Peyer's patch (tissue), 4 donors: ENCODE data around the gene CSPG4.

Experiments
- POLR2A ChIP-seq, 2 donors: fragments of 450-650 bp; IDR thresholded peaks; one replicate each; pipeline ENCODE4 v1.5.1; 2017; ENCODE audit warnings: antibody characterized with exemption in 2 of 2, mild to moderate bottlenecking in 2 of 2, moderate library complexity in 2 of 2
- TF ChIP-seq, protein P1 (sequence below), 6 experiments: fragments of 450-650 bp in 4 of 6; fragments of 200-600 bp in 2 of 6; sonication (generic) in 1 of 6; IDR thresholded peaks; one replicate each; pipeline ENCODE4 v1.5.1; 2017 to 2019; ENCODE audit warnings: antibody characterized with exemption in 6 of 6, mild to moderate bottlenecking in 3 of 6, moderate library complexity in 1 of 6

DNA sequence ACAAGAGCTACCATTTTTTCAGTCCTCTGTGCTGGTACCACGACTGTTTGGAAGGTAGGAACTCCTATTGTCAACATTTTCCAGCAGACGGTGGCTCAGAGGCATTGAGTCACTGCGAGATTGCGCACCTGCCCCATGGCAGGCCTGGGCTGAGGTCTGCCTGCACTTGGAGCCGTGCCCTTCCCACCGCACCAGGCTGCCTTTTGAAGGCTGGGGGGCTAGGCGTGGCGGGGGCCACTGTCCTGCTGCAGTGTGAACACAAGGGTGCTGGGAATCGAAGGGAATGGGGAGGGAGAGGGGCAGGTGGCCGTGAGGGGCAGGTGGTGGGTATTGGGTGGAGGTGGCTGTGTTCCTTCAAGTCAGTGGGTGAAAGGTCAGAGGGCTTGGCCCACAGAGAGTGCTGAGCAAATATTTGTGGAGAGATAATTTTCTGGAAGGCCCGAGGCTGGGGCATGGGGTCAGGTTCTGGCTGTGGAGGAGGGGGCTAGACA is 48.7 kb downstream of the CSPG4 start:
- TF ChIP-seq, protein P1, sequence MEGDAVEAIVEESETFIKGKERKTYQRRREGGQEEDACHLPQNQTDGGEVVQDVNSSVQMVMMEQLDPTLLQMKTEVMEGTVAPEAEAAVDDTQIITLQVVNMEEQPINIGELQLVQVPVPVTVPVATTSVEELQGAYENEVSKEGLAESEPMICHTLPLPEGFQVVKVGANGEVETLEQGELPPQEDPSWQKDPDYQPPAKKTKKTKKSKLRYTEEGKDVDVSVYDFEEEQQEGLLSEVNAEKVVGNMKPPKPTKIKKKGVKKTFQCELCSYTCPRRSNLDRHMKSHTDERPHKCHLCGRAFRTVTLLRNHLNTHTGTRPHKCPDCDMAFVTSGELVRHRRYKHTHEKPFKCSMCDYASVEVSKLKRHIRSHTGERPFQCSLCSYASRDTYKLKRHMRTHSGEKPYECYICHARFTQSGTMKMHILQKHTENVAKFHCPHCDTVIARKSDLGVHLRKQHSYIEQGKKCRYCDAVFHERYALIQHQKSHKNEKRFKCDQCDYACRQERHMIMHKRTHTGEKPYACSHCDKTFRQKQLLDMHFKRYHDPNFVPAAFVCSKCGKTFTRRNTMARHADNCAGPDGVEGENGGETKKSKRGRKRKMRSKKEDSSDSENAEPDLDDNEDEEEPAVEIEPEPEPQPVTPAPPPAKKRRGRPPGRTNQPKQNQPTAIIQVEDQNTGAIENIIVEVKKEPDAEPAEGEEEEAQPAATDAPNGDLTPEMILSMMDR (IDR thresholded peaks at IDR 0.05), result no peak
- no peak for TF ChIP-seq POLR2A (IDR thresholded peaks at IDR 0.05)
